ENCODE measurements around the gene LANCL1. TPM values are rescaled to one million over a fixed set of nuclear protein-coding genes. Genes with fewer than 3 reads are reported as not detected.

Gene LANCL1
- total and polyA plus RNA-seq, 3 experiments from 2014 or later = 22.1 to 35.0 (median 32.7) TPM

GRCh38 chr2:210412660-210413059 lies 63.9 kb downstream of the LANCL1 start:
- Mint-ChIP-seq H3K27me3 (peaks cover 6% of the 10 kb centered on the region in 2 donors), H3K36me3 (no peaks in the 10 kb centered on the region), H3K4me3 (no peak overlapping the region), H3K9me3 (peaks cover 4 to 14% (median 6%) of the 10 kb centered on the region in 5 donors), H3K4me1 (no peaks in the 10 kb centered on the region), H3K27ac (no peak overlapping the region)
- Histone ChIP-seq H3K4me3 (ENCODE audit: low read length) (no peak overlapping the region), H3K27me3 (ENCODE audit: insufficient read depth, low read length, poor library complexity, severe bottlenecking) (no peaks in the 10 kb centered on the region), H3K27ac (ENCODE audit: low read depth, low read length) (no peak overlapping the region), H3K9me3 (ENCODE audit: low read length) (no peaks in the 10 kb centered on the region), H3K4me1 (ENCODE audit: insufficient read depth, low read length) (no peaks in the 10 kb centered on the region), H3K36me3 (ENCODE audit: insufficient read depth, low read length) (no peaks in the 10 kb centered on the region)
- no peak for DNase-seq
- CTCF ChIA-PET = no interaction called here
- POLR2A ChIA-PET = no interaction called here

DNA sequence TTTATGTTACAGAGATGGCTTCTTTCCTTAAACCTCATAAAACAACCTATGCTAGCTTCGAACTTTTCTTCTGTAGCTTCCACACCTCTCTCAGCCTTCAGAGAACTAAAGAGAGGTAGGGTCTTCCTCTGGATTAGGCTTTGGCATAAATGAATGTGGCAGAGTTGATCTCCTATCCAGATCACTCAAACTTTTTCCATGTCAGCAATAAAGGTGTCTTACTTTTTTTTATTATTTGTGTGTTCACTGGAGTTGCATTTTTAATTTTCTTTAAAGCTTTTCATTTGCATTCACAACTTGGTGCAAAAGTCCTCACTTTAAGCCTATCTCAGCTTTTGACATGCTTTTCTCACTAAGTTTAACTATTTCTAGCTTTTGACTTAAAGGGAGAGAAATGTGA lies 66.0 kb downstream of the LANCL1 start:
- H3K4me3 ChIP-seq (ENCODE audit: low read length) = no peak overlapping the region
- H3K36me3 ChIP-seq (ENCODE audit: insufficient read depth, low read length) = no peaks in the 10 kb centered on the region
- H3K27me3 ChIP-seq (ENCODE audit: insufficient read depth, low read length, poor library complexity, severe bottlenecking) = no peaks in the 10 kb centered on the region
- Mint-ChIP-seq H3K9me3 (peaks cover 4 to 12% (median 6%) of the 10 kb centered on the region in 5 donors), H3K27me3 (peaks cover 1 to 11% of the 10 kb centered on the region in 2 donors), H3K27ac (no peak overlapping the region), H3K4me1 (no peaks in the 10 kb centered on the region), H3K4me3 (no peak overlapping the region), H3K36me3 (no peaks in the 10 kb centered on the region)
- no peak overlapping the region for H3K27ac ChIP-seq (ENCODE audit: low read depth, low read length)
- ChIA-PET POLR2A (no interaction called here), CTCF (no interaction called here)
- H3K4me1 ChIP-seq (ENCODE audit: insufficient read depth, low read length) = no peaks in the 10 kb centered on the region
- H3K9me3 ChIP-seq (ENCODE audit: low read length) = no peaks in the 10 kb centered on the region
- no peak for DNase-seq

- H3K9me3 Mint-ChIP-seq = no peaks in the 10 kb centered on the region
- H3K4me1 ChIP-seq (ENCODE audit: insufficient read depth, low read length) = no peaks in the 10 kb centered on the region
- H3K4me1 Mint-ChIP-seq = peaks cover 1 to 6% (median 5%) of the 10 kb centered on the region in 3 donors
- DNase-seq = no peak
- H3K4me3 ChIP-seq (ENCODE audit: low read length) = no peak overlapping the region
- H3K27me3 Mint-ChIP-seq = peaks cover 4 to 7% of the 10 kb centered on the region in 2 donors
- no peaks in the 10 kb centered on the region for H3K27me3 ChIP-seq (ENCODE audit: insufficient read depth, low read length, poor library complexity, severe bottlenecking)
- CTCF ChIA-PET = no interaction called here
- no peaks in the 10 kb centered on the region for H3K36me3 ChIP-seq (ENCODE audit: insufficient read depth, low read length)
- H3K27ac Mint-ChIP-seq = no peak overlapping the region
- no peaks in the 10 kb centered on the region for H3K36me3 Mint-ChIP-seq
- POLR2A ChIA-PET = no interaction called here
- peak overlapping the region in 1 of 7 donors; percentile 12 for H3K4me3 Mint-ChIP-seq
- no peak overlapping the region for H3K27ac ChIP-seq (ENCODE audit: low read depth, low read length)
- H3K9me3 ChIP-seq (ENCODE audit: low read length) = no peaks in the 10 kb centered on the region
These were observed 77.0 kb downstream of the LANCL1 start for GRCh38 chr2:210399440-210400041.

GRCh38 chr2:210392469-210392881 lies 84.1 kb downstream of the LANCL1 start:
- no peaks in the 10 kb centered on the region for H3K27me3 ChIP-seq (ENCODE audit: insufficient read depth, low read length, poor library complexity, severe bottlenecking)
- CTCF ChIA-PET = no interaction called here
- H3K36me3 ChIP-seq (ENCODE audit: insufficient read depth, low read length) = no peaks in the 10 kb centered on the region

GRCh38 chr2:210389856-210390255 lies 86.7 kb downstream of the LANCL1 start:
- Histone ChIP-seq H3K4me1 (ENCODE audit: insufficient read depth, low read length) (no peaks in the 10 kb centered on the region), H3K27me3 (ENCODE audit: insufficient read depth, low read length, poor library complexity, severe bottlenecking) (no peaks in the 10 kb centered on the region), H3K9me3 (ENCODE audit: low read length) (no peaks in the 10 kb centered on the region), H3K4me3 (ENCODE audit: low read length) (no peak overlapping the region), H3K27ac (ENCODE audit: low read depth, low read length) (no peak overlapping the region), H3K36me3 (ENCODE audit: insufficient read depth, low read length) (no peaks in the 10 kb centered on the region)
- H3K4me1 Mint-ChIP-seq = no peaks in the 10 kb centered on the region
- no peak overlapping the region for H3K4me3 Mint-ChIP-seq
- POLR2A ChIA-PET = no interaction called here
- no peaks in the 10 kb centered on the region for H3K36me3 Mint-ChIP-seq
- CTCF ChIA-PET = no interaction called here
- DNase-seq = no peak
- H3K9me3 Mint-ChIP-seq = no peaks in the 10 kb centered on the region
- no peak overlapping the region for H3K27ac Mint-ChIP-seq
- peaks cover 5 to 8% of the 10 kb centered on the region in 2 donors for H3K27me3 Mint-ChIP-seq

More at GRCh38 chr2:210392469-210392881, 84.1 kb downstream of the LANCL1 start:
- Histone ChIP-seq H3K4me3 (ENCODE audit: low read length) (no peak overlapping the region), H3K27ac (ENCODE audit: low read depth, low read length) (no peak overlapping the region), H3K9me3 (ENCODE audit: low read length) (no peaks in the 10 kb centered on the region), H3K4me1 (ENCODE audit: insufficient read depth, low read length) (no peaks in the 10 kb centered on the region)
- H3K9me3 Mint-ChIP-seq = no peaks in the 10 kb centered on the region
- no peaks in the 10 kb centered on the region for H3K36me3 Mint-ChIP-seq
- peaks cover 0 to 15% of the 10 kb centered on the region in 2 donors for H3K27me3 Mint-ChIP-seq
- no peaks in the 10 kb centered on the region for H3K4me1 Mint-ChIP-seq
- H3K4me3 Mint-ChIP-seq = no peak overlapping the region
- H3K27ac Mint-ChIP-seq = no peak overlapping the region
- POLR2A ChIA-PET = no interaction called here
- no peak for DNase-seq

- no peak overlapping the region for H3K4me3 Mint-ChIP-seq
- H3K27ac Mint-ChIP-seq = no peak overlapping the region
- no peaks in the 10 kb centered on the region for H3K36me3 Mint-ChIP-seq
- Histone ChIP-seq H3K27me3 (ENCODE audit: insufficient read depth, low read length, poor library complexity, severe bottlenecking) (no peaks in the 10 kb centered on the region), H3K9me3 (ENCODE audit: low read length) (no peaks in the 10 kb centered on the region), H3K4me3 (ENCODE audit: low read length) (no peak overlapping the region), H3K36me3 (ENCODE audit: insufficient read depth, low read length) (no peaks in the 10 kb centered on the region), H3K4me1 (ENCODE audit: insufficient read depth, low read length) (no peaks in the 10 kb centered on the region), H3K27ac (ENCODE audit: low read depth, low read length) (no peak overlapping the region)
- CTCF ChIA-PET = no interaction called here
- H3K9me3 Mint-ChIP-seq = peaks cover 0 to 2% (median 0%) of the 10 kb centered on the region in 5 donors
- POLR2A ChIA-PET = no interaction called here
- H3K4me1 Mint-ChIP-seq = no peaks in the 10 kb centered on the region
- no peak for DNase-seq
- H3K27me3 Mint-ChIP-seq = peaks cover 6 to 7% of the 10 kb centered on the region in 2 donors
These were observed 88.4 kb downstream of the LANCL1 start for GRCh38 chr2:210388148-210388547.

DNA sequence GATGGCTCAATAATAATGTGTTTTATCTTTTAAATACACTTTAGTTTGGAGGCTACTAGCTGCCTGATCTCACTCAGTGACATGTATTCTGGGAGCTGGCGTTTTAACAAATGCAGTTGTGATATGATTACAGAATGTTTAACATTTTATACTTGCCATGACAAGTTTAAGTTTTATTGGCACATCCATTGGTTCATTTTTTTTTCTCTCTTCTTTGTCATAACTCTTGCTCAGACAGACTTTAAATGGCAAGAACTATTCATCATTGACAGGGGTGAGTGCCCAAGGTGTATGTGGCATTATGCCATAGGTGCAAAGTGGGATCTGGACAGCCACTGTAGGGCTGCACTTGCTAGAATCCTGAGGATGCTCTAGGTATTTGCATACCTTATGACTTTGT lies 89.5 kb downstream of the LANCL1 start:
- Mint-ChIP-seq H3K27ac (peak overlapping the region in 1 of 8 donors; percentile 47), H3K36me3 (no peaks in the 10 kb centered on the region), H3K4me3 (no peak overlapping the region), H3K4me1 (no peaks in the 10 kb centered on the region), H3K27me3 (peaks cover 7 to 9% of the 10 kb centered on the region in 2 donors), H3K9me3 (peaks cover 0 to 2% (median 0%) of the 10 kb centered on the region in 5 donors)
- no peak for DNase-seq
- POLR2A ChIA-PET = no interaction called here
- Histone ChIP-seq H3K9me3 (ENCODE audit: low read length) (no peaks in the 10 kb centered on the region), H3K27me3 (ENCODE audit: insufficient read depth, low read length, poor library complexity, severe bottlenecking) (no peaks in the 10 kb centered on the region), H3K4me1 (ENCODE audit: insufficient read depth, low read length) (no peaks in the 10 kb centered on the region), H3K27ac (ENCODE audit: low read depth, low read length) (no peak overlapping the region), H3K36me3 (ENCODE audit: insufficient read depth, low read length) (no peaks in the 10 kb centered on the region), H3K4me3 (ENCODE audit: low read length) (no peak overlapping the region)
- CTCF ChIA-PET = no interaction called here

Measured in CD8-positive, alpha-beta memory T cell (primary cell).